RWPE2 (cell line): Measurements from ENCODE around the gene LRRN3.

Experiments used
- ATAC-seq: fragments of 200-7000 bp; cut with Tn5 transposase; 3 replicates; pipeline ENCODE4 v1.9.1; 2021; ENCODE audit warnings: low read depth
- DNase-seq: peaks from one replicate; pipeline ENCODE4 v3.0.0-alpha.2; 2020; ENCODE audit warnings: low spot score
- H3K27ac ChIP-seq: fragments of 450-650 bp; 2 replicates; pipeline ENCODE4 v1.5.1; 2017; ENCODE audit warnings: mild to moderate bottlenecking; ENCODE audit not compliant: poor library complexity, severe bottlenecking
- H3K27me3 ChIP-seq: fragments of 250-450 bp; sonication (Bioruptor Pico); 2 replicates; pipeline ENCODE4 v1.5.1; 2021; ENCODE audit warnings: mild to moderate bottlenecking, moderate library complexity; ENCODE audit not compliant: insufficient read depth, poor library complexity, severe bottlenecking
- H3K36me3 ChIP-seq: fragments of 250-450 bp; sonication (Bioruptor Pico); 2 replicates; pipeline ENCODE4 v1.5.1; 2020; ENCODE audit warnings: low read depth, mild to moderate bottlenecking, moderate library complexity
- H3K4me1 ChIP-seq: fragments of 250-450 bp; sonication (Bioruptor Pico); 2 replicates; pipeline ENCODE4 v1.5.1; 2021; ENCODE audit warnings: mild to moderate bottlenecking, moderate library complexity; ENCODE audit not compliant: insufficient read depth, poor library complexity, severe bottlenecking
- H3K4me3 ChIP-seq: fragments of 250-450 bp; sonication (Bioruptor Pico); 2 replicates; pipeline ENCODE4 v1.5.1; 2021; ENCODE audit warnings: mild to moderate bottlenecking, moderate library complexity; ENCODE audit not compliant: severe bottlenecking
- H3K9me3 ChIP-seq: fragments of 250-450 bp; sonication (Bioruptor Pico); 2 replicates; pipeline ENCODE4 v1.5.1; 2021; ENCODE audit warnings: mild to moderate bottlenecking, moderate library complexity; ENCODE audit not compliant: severe bottlenecking
- TF ChIP-seq, protein P1 (sequence below): fragments of 450-650 bp; IDR thresholded peaks from one replicate; pipeline ENCODE4 v1.5.1; 2017; ENCODE audit warnings: mild to moderate bottlenecking, moderate library complexity; ENCODE audit not compliant: poor library complexity, severe bottlenecking

The LRRN3 gene

DNA sequence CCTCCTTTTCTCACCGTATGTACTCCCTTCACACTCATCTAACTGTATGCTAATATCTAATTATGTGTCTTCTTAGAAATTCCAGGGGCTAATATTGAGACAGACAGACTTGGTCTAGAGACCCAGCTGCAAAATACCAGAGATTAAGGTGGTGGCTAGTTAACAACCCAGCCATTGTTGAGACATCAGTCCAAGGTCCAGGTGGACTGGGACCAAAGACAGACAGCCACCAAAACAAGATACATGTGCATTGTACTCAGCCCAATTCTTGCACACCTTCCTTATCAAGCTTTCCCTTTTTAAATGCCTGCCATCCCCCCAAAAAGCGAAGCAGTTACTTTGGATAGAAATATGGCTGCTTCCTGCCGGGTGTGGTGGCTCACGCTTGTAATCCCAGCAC is 43.3 kb upstream of the LRRN3 start:
- TF ChIP-seq, protein P1, sequence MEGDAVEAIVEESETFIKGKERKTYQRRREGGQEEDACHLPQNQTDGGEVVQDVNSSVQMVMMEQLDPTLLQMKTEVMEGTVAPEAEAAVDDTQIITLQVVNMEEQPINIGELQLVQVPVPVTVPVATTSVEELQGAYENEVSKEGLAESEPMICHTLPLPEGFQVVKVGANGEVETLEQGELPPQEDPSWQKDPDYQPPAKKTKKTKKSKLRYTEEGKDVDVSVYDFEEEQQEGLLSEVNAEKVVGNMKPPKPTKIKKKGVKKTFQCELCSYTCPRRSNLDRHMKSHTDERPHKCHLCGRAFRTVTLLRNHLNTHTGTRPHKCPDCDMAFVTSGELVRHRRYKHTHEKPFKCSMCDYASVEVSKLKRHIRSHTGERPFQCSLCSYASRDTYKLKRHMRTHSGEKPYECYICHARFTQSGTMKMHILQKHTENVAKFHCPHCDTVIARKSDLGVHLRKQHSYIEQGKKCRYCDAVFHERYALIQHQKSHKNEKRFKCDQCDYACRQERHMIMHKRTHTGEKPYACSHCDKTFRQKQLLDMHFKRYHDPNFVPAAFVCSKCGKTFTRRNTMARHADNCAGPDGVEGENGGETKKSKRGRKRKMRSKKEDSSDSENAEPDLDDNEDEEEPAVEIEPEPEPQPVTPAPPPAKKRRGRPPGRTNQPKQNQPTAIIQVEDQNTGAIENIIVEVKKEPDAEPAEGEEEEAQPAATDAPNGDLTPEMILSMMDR = no peak
- Histone ChIP-seq H3K36me3 (no peaks in the 10 kb centered on the region), H3K27ac (no peak overlapping the region), H3K27me3 (no peaks in the 10 kb centered on the region), H3K9me3 (no peaks in the 10 kb centered on the region), H3K4me3 (no peak overlapping the region), H3K4me1 (no peaks in the 10 kb centered on the region)
- no peak for DNase-seq
- ATAC-seq = no peak

DNA sequence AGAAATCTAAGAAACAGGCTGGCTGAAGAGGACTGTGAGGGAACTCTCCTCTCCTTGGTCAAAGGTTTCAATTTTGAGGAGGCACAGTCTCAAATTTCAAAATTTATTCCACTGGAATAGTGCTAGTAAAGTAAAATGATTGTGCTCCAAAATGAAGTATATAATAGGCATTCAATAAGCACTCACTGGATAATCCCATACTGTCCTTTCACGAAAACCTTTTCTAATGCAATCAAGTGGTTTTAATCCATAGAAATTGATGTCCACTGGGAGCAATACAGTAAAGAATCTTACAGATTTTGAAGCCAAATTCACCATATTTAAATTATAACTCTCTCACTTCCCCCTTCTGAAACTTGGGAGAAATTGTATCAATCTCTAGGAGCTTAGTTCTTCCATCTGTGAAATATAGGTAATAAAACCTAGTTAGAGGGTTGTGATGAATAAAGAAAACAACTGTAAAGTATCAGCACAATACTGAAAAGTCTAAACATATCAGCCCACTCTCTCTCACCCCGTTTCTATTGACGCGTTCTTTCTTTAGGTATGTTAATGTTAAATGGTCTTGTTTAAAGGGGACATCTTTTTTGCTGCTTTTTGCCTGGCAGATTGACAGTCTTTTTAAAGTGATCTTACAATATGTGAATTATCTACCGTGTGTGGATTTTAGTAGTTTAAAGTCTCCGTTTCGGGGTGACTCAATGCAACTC is 40.8 kb upstream of the LRRN3 start:
- no peak overlapping the region for H3K27ac ChIP-seq
- H3K27me3 ChIP-seq = no peaks in the 10 kb centered on the region
- no peak for DNase-seq
- TF ChIP-seq, protein P1 = no peak
- H3K36me3 ChIP-seq = no peaks in the 10 kb centered on the region
- no peaks in the 10 kb centered on the region for H3K9me3 ChIP-seq
- H3K4me1 ChIP-seq = no peaks in the 10 kb centered on the region
- no peak for ATAC-seq
- no peak overlapping the region for H3K4me3 ChIP-seq

DNA sequence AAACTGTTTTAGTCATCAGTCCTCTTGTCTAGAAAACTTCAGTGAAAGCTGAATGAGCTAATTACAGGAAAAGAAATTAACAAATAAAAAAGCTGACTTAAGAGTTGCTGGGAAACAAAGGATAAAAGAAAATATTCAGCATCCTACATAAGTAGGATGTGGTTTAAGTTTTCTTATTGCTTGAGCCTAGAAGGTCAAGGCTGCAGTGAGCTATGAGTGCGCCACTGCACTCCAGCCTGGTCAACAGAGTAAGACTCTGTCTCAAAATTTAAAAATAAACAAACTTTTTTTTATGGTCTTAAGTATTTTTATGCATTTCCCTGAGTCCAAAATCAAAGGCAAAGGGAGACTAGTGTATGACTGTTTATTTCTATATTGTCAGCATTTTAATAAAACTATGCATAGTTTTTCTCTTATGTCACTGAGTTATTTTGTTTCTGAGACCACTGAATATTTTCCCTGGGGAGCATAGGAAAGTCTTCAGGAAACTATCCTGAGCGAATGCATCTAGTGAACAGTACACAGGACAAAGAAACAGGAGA is 40.0 kb upstream of the LRRN3 start:
- Histone ChIP-seq H3K9me3 (no peaks in the 10 kb centered on the region), H3K27me3 (no peaks in the 10 kb centered on the region), H3K4me3 (no peak overlapping the region), H3K36me3 (no peaks in the 10 kb centered on the region), H3K27ac (no peak overlapping the region), H3K4me1 (no peaks in the 10 kb centered on the region)
- ATAC-seq = no peak
- TF ChIP-seq, protein P1 = no peak
- DNase-seq = no peak

DNA sequence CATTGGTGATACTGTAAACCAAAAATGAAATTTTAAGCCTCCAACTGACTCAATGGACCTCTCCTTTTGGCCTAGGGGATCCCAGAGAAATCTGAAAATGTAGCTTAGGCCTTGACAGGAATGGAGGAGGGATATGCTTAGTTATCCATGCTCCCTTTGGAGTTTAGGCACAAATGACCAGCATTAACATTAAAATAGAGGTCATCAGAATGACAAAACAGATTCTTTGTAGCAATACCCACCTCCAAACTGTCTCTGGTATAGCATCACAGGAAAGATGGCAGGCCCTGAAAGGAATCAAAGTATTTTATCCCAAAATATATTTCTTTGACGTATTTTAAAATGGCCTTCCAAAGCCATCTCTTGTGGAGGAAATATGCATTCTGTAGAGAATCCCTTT is 39.1 kb upstream of the LRRN3 start:
- DNase-seq = no peak
- Histone ChIP-seq H3K9me3 (no peaks in the 10 kb centered on the region), H3K27me3 (no peaks in the 10 kb centered on the region), H3K4me3 (no peak overlapping the region), H3K27ac (no peak overlapping the region), H3K36me3 (no peaks in the 10 kb centered on the region), H3K4me1 (no peaks in the 10 kb centered on the region)
- TF ChIP-seq, protein P1 = no peak
- no peak for ATAC-seq

DNA sequence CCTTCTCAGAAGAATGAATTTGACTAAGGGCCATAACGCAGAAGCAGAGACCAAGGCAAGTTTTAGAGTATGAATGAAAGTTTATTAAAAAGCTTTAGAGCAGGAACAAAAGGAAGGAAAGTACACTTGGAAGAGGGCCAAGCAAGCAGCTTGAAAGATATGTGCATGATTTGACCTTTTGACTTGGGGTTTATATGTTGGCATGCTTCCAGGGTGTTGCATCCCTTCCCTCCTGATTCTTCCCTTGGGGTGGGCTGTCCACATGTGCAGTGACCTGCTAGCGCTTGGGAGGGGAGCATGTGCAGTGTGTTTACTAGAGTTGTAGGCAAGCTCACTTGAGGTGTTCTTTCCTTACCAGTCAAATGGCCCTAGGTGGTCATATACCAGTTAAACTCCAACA is 37.9 kb upstream of the LRRN3 start:
- no peaks in the 10 kb centered on the region for H3K9me3 ChIP-seq
- no peak for ATAC-seq
- H3K27me3 ChIP-seq = no peaks in the 10 kb centered on the region
- DNase-seq = no peak
- no peaks in the 10 kb centered on the region for H3K4me1 ChIP-seq
- H3K4me3 ChIP-seq = no peak overlapping the region
- TF ChIP-seq, protein P1 = no peak
- H3K36me3 ChIP-seq = no peaks in the 10 kb centered on the region
- H3K27ac ChIP-seq = no peak overlapping the region
